GM12892 (cell line): Measurements from ENCODE around the gene KLC1.

ENCODE experiments used
- POLR2A ChIP-seq: IDR thresholded peaks from 2 replicates; pipeline ENCODE4 v1.6.1; 2011; ENCODE audit warnings: low read depth, low read length, control low read depth
- POLR2AphosphoS5 ChIP-seq: IDR thresholded peaks from 2 replicates; pipeline ENCODE4 v1.6.1; 2011; ENCODE audit warnings: low read depth, low read length, control low read depth
- TAF1 ChIP-seq: IDR thresholded peaks from 2 replicates; pipeline ENCODE4 v1.6.1; 2011; ENCODE audit warnings: low read depth, mild to moderate bottlenecking, control low read depth, low read length, borderline replicate concordance

GRCh38 chr14:103697206-103697602 lies 68.2 kb downstream of the KLC1 start:
- TF ChIP-seq POLR2A (no peak), POLR2AphosphoS5 (no peak), TAF1 (no peak)
